HG03108 (cell line): ENCODE results near the gene PKP3.
"Not testable (repeated sequence)": the region's sequence is repeated elsewhere in the genome, so short reads cannot be mapped to it uniquely, and the experiment has no call there.

ENCODE experiments used
- ATAC-seq: cut with Tn5 transposase; IDR thresholded peaks from one replicate; pipeline ENCODE4 v1.9.1; 2021; ENCODE audit warnings: moderate library complexity; ENCODE audit not compliant: unreplicated experiment

Gene PKP3

DNA sequence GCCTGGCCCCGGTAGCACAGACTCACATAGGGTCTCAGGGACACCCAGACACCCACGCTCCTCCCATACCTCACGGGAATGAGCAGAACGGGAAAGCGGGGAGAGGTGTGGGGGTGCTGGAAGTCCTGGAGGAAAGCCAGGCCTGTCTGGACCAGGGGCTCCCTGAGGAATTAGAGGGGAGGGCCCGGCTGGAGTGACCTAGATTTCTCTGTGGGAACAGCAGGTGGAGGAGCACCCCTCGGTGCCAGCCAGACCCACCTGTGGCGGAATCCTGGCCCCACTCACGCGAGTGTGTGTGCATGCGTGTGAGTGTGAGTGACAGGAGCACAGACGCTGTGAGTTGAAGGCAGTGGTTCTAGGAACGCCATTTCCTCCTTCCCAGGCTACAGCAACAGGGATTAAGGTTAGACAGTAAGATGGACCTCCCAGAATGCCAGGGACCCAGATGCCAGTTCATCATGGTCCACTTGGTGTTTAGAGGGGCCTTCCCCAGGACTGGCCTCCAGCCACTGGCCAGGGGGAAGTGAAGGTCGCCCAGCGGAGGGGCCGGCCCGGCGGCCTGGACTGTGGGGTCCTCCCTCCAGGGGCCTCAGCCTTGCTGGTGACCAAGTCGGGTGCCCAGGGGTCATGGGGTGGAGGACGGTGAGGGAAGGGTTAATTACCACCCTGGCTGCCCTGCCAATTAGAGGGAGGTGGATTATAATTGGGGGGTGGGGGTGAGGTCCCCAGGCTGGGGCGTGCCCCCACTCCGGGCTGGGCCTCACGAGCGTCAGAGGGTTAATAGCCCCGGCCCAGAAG is 1.0 kb downstream of the PKP3 start:
- no peak for ATAC-seq

DNA sequence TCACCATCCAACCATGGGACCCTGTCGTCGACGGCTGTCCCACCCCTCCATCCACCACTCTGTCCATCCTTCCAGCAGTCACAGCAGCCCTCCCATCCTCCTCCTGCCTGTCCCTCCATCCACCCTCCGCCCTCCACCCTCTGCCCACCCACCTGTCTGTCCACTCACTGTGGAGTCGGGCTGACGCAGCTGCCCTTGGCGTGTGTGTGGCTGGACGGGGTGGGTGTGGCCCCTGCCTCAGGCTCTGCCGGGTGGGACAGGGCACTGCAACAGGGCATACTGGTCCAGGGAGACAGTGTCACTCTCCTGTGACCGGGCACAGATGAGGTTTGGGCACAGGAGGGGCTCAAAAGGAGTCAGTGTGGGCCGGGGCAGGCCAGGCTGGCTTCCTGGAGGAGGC is 1.9 kb downstream of the PKP3 start:
- no peak for ATAC-seq

DNA sequence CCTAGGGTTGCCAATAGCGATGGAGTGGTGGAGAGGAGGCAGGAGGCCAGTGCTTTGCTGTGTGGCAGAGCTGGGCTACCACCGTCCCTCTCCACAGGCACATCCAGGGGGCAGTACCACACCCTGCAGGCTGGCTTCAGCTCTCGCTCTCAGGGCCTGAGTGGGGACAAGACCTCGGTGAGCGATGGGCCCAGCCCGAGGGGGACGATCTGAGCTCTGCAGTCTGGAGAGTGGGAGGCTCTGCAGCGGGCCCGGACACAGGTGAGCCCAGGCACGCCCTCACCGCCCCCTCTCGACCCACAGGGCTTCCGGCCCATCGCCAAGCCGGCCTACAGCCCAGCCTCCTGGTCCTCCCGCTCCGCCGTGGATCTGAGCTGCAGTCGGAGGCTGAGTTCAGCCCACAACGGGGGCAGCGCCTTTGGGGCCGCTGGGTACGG is 2.5 kb downstream of the PKP3 start:
- ATAC-seq, result peak; percentile 26

DNA sequence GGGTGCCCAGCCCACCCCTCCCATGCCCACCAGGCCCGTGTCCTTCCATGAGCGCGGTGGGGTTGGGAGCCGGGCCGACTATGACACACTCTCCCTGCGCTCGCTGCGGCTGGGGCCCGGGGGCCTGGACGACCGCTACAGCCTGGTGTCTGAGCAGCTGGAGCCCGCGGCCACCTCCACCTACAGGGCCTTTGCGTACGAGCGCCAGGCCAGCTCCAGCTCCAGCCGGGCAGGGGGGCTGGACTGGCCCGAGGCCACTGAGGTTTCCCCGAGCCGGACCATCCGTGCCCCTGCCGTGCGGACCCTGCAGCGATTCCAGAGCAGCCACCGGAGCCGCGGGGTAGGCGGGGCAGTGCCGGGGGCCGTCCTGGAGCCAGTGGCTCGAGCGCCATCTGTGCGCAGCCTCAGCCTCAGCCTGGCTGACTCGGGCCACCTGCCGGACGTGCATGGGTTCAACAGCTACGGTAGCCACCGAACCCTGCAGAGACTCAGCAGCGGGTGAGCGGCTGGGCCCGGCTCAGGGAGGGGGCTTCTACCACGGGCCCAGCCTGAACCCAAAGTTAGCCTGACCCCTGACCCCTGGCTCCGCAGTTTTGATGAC is 3.0 kb downstream of the PKP3 start:
- ATAC-seq, result peak; percentile 86

DNA sequence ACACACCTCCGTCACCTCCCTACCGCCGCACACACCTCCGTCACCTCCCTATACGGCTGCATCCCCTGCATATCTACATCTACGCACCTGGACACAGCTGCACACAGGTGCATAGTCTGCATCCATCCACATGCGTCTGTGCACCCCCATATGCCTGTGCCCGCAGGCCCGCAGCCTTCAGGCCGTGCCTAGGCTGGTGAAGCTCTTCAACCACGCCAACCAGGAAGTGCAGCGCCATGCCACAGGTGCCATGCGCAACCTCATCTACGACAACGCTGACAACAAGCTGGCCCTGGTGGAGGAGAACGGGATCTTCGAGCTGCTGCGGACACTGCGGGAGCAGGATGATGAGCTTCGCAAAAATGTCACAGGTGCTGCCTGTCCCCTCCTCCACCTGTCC is 4.8 kb downstream of the PKP3 start:
- ATAC-seq, result no peak

DNA sequence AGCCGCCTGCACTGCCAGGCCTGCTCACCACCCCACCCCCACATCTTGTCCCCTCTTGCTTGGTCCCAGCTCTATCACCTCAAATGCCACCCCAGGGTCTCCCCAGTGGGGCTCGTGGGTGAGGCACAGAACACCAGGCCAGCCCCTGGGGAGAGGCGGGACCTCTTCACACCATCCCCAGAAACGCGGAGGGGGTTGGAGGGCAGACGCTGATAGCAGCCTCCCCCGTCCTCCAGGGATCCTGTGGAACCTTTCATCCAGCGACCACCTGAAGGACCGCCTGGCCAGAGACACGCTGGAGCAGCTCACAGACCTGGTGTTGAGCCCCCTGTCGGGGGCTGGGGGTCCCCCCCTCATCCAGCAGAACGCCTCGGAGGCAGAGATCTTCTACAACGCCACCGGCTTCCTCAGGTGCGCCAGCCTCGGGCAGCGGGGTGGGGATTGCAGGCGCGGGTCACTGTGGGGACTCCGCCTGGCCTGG is 5.8 kb downstream of the PKP3 start:
- no peak for ATAC-seq

DNA sequence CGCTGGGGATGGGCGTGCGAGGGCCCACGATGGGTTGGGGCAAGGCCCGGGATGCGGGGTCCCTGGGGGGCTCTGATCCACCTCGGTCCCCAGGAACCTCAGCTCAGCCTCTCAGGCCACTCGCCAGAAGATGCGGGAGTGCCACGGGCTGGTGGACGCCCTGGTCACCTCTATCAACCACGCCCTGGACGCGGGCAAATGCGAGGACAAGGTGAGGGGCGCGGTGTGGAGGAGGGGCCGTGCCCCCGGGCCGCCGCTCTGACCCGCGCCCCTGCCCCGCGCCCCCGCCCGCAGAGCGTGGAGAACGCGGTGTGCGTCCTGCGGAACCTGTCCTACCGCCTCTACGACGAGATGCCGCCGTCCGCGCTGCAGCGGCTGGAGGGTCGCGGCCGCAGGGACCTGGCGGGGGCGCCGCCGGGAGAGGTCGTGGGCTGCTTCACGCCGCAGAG is 6.3 kb downstream of the PKP3 start:
- ATAC-seq, result no peak

DNA sequence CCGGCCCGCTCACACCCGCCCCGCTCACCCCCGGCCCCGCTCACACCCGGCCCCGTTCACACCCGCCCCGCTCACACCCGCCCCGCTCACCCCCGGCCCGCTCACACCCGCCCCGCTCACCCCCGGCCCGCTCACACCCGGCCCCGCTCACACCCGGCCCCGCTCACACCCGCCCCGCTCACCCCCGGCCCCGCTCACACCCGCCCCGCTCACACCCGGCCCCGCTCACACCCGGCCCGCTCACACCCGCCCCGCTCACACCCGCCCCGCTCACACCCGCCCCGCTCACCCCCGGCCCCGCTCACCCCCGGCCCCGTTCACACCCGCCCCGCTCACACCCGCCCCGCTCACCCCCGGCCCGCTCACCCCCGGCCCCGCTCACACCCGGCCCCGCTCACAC is 7.2 kb downstream of the PKP3 start:
- not testable (repeated sequence) for ATAC-seq

DNA sequence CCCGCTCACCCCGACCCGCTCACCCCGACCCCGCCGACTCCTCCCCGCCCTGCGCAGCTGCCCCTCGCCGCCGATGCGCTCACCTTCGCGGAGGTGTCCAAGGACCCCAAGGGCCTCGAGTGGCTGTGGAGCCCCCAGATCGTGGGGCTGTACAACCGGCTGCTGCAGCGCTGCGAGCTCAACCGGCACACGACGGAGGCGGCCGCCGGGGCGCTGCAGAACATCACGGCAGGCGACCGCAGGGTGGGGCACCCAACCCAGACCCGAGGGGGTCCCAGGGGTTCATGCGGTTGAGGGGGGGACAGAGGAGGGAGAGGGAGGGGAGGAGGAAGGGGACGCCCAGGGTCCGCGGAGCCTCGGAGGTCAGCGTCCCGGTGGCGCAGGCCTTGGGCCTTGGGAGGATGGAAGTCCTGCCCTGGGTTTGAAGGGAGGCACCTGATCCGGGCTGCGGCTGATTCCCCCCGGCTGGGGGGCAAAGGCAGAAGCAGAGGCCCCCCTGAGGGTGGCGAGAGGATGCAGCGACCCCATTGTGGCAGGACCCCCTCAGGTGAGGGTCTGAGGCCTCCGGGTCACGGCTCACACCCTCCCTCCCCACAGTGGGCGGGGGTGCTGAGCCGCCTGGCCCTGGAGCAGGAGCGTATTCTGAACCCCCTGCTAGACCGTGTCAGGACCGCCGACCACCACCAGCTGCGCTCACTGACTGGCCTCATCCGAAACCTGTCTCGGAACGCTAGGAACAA is 9.2 kb downstream of the PKP3 start:
- ATAC-seq, result no peak

DNA sequence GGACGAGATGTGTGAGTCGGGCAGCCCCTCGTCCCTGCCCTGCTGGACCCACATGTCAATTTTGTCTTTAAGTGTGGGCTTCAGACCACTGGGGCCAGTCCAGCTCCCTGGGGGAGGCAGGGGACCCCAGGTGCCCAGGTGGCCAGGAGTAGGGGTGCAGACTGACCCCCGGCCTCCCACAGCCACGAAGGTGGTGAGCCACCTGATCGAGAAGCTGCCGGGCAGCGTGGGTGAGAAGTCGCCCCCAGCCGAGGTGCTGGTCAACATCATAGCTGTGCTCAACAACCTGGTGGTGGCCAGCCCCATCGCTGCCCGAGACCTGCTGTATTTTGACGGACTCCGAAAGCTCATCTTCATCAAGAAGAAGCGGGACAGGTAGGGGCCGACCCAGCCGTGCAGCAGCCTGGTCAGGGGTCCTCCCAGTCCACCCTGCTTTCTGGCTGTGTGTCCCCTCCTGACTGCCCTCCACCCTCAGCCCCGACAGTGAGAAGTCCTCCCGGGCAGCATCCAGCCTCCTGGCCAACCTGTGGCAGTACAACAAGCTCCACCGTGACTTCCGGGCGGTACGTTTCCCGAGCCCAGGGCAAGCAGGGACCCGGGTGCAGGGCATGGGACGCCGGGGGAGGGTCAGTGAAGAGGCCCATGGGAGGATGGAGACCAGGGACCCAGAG is 9.9 kb downstream of the PKP3 start:
- ATAC-seq, result no peak

DNA sequence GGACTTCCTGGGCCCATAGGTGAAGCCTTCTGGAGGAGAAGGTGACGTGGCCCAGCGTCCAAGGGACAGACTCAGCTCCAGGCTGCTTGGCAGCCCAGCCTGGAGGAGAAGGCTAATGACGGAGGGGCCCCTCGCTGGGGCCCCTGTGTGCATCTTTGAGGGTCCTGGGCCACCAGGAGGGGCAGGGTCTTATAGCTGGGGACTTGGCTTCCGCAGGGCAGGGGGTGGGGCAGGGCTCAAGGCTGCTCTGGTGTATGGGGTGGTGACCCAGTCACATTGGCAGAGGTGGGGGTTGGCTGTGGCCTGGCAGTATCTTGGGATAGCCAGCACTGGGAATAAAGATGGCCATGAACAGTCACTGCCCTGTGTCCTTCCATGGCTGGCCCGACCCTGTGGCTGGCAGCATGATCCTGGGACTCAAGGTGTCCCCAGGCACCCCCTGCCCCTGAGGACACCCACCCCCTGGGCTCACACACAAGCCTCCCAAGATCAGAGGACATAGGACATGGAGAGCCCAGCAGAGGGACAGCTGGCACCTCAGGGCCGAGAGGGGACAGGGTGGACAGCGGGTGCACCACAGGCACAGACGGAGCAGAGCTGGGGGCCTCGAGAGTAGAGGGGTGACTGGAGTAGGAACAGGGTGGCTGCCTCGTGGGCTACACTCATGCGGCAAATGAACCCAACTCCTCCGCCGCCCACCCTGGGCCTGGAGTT is 10.7 kb downstream of the PKP3 start:
- no peak for ATAC-seq

DNA sequence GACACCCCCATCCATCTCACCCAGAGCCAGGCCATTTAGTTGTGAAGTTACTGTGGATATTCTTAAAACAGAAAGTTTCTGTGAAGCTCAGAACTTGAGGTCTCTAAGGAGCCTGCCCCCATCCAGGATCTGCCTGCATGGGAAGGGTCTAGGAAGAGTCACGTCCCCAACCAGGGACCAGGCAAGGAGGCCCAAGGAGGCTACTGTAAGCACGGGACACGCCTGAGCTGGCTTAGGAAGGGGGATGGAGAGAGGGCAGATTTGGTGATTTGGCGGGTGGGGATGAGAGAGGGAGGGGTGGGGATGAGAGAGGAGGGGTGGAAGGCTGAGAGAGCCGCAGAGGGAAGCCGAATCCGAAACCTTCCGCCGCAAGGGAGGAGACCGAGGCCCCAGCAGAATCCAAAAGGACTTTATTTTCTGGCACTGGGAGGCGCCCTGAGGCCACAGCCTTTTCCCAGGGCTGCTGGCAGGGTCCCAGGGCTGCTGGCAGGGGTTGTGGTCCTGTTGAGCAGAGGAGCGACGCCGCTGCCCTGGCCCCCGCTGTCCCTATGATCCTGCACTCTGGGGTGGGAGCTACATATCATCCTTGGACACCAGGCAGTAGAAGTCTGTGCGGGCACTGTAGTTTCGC is 11.4 kb downstream of the PKP3 start:
- no peak for ATAC-seq

DNA sequence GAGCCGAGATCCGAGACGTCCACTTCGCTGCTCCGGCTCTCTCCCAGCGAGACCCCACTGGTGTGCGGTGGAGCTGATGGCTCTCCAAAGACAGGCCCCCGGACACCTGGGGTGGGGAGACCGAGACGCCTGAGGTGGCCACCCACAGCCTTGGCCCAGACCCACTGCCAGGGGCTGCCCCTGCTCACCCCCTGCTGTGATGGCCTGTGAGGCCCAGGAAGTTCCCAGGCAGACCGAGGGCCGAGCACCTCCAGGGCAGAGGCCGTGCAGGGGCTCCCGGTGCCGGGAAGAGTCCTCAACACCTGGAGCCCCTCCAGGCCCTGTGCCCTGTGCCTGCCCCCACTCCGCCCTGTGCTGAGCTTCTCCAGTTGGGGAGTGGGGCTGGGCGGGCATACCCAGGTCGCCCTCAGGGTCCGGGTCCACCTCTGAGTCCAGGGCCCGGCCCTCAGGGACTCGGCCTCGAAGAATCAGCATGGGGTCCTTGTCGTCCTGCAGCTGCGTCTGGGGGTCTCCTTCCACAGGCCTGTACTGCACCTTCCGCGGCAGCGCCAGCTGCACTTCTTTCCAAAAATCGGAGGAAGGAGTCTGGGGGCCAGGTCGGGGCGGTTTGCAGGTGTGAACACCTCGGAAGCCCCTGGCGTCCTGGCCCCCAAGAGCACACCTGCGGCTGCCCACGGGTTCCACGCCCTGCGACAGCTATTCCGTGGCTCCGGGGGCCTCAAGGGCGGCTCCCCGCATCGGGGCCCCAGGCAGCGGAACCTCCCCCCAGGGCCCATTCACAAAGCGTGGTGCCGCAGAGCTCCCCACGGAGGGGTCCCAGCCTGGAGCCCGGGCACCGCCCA is 12.2 kb downstream of the PKP3 start:
- ATAC-seq, result no peak

DNA sequence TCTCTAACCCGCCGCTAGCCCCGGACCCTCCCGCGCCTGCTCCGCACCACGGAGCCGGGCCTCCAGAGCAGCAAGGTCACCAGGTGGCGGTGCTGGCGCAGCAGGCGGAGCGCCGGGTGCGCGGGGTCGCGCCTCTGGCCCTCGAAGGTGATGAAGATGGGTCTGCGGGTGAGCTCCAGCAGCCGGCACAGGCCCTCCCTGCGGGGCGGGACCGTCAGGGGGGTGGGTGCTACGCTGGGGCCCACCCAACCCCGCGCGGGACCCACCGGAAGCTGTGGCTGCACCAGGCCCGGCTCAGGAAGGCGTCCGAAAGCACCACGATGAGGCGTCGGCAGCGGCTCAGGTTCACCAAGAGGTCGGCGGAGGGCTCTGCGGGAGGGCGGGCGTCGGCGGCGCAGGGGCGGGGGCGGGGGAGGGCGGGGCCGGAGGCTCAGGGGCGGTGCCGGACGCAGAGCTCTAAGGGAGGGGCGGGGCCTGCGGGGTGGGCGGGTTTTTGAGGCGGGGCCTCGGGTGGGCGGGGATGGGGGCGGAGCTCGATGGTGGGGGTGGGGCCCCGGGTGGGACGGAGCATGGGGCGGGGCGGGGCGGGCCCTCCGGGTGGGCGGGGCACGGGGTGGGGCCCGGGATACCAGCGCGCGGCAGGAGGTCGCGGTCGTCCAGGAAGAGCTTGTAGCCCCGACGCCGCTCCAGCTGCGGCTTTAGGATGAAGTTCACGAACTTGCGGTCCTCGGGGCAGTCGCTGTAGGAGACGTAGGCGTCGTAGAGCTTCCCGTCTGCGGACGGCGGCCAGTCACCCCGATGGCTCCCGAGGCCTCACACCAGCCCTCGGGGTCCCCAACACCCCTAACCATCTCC is 13.0 kb downstream of the PKP3 start:
- peak; percentile 50 for ATAC-seq

DNA sequence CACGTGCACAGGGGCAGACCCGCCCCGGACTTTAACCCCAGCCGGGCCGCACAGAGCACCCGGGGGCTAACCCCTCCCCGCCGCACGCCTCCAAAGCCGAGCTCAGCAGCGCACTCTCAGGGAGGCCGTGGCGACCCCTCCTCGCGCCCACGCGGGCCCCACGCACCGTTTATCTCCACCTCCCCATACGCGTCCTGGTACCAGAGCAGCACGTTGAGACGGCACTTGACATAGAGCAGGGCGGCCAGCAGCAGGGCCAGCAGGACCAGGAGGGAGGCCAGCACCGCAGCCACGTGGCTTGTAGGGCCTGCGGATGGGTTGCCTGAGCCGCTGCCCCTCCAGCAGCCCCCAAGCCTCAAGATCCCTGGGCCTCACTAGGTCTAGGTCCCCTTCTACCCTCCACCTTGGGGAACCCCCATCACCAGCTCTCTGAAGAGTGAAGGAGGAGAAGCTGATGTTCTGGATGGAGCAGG is 13.7 kb downstream of the PKP3 start:
- ATAC-seq, result no peak

DNA sequence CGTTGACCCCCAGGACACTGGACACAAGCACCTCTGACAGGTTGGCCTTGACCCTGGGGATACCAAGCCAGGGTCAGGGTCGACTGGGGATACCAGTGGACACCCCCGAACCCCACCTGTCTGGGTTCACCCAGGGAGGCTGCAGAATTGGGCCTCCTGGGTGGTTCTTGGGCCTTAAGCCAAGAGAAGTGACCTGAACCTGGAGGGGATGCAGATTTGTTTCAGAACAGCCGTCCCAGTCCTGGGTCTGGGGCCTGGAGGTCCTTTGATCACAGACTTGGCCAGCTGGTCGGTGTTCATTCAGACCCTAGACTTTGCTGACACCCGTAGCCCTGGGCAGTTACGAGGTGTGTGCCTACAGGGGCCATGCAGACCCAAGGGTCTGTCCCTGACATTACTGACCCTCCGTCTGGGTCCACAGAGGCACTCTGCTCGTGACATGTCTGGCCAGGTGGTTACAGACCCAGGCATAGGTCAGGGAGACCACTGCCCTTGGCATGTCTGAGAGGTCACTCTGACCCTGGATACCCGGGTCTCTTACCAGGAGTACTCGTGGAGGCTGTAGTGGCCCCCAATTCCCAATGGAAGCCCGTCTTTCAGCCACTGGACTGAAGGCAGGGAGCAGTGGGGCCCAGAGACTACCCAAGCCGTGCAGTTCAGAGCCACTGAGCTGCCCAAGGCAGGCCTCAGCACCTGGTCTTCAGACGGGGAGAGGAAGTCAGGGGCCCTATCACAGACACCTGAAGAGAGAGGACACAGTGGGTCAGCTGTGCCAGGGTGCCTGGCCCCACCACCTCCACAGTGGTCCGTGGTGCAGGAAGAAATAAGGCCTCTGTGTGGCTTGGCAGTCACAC is 14.4 kb downstream of the PKP3 start:
- ATAC-seq, result no peak

DNA sequence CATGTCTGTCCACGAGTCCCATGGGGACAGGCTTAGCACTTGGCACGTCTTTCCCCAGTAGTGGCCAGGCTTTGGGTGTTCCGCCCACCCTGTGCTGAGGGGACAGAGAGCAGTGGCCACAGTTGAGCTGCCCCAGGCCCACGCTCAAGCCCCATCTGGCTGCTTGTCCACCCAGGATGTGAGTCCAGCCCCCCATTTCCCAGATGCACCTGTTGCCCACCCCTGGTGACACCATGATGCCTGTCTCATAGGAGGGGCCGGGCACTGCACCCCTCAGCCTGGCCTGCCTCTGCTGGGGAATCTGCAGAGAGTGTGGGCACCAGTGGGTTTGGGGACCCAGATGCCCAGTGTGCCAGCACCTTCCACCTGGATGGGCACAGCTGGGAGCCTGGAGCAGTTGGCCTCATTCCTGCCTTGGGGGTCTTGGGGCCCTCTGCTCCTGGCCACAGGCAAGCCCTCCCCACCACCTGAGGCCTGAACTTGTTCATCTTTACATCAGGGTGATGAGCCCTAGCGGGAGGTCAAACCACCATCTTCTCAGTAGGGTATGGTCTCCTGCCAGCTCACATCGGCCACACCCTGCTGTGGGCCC is 15.1 kb downstream of the PKP3 start:
- ATAC-seq, result no peak
